WI38 (cell line): ENCODE results near the gene SDHC.
A peak's percentile ranks its signal among the peaks of the same experiment; 100 is the strongest.

Source experiments
- H3K4me3 ChIP-seq: 2 replicates; pipeline ENCODE4 v1.5.1; 2011; ENCODE audit warnings: low read depth, mild to moderate bottlenecking, control low read depth, low read length
- TF ChIP-seq, protein P1 (sequence below): IDR thresholded peaks from 2 replicates; pipeline ENCODE4 v1.5.1; 2012; ENCODE audit warnings: low read depth, mild to moderate bottlenecking, control low read depth, low read length

The SDHC gene, protein sequence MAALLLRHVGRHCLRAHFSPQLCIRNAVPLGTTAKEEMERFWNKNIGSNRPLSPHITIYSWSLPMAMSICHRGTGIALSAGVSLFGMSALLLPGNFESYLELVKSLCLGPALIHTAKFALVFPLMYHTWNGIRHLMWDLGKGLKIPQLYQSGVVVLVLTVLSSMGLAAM

DNA sequence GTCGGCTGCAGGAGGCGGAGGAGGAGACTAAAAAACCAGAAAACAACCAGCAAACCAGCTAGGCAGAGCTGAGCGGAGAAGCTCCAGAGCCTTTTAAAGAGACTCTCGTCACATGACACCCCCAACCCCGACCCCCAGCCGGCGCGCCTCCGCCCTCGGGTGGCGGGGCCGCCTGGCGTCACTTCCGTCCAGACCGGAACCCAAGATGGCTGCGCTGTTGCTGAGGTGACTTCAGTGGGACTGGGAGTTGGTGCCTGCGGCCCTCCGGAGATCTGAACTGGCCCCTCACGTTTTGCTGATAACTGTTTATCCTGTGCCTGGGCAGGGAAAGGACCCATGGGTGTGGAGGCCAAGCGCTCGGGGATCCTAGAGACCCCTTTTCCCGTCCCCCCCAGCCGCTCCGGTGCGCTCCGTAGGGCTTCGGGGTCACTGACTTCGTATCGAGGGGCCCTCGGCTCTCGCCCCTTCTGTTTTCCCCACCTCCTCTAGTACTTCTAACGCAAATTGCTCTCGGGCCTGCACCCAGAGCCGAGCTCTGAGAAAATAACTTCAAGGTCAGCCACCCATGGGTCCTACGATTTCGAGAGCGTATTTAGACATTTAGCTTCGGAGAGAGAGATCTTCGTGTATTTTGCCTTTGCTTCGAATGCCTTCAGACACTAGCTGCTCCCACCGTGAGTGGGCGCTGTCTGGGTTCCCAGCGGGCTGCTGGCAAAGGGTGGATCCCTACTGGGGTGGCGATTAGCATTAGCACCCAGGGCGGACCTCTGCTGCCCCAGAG, at the start of gene SDHC:
TSS of gene SDHC (plus strand) at position 181 of the 781 bp plus-strand sequence. CDS start at position 206, 25 bp downstream.
- H3K4me3 ChIP-seq = peak within 1 kb of the TSS; percentile 81
- TF ChIP-seq, protein P1, sequence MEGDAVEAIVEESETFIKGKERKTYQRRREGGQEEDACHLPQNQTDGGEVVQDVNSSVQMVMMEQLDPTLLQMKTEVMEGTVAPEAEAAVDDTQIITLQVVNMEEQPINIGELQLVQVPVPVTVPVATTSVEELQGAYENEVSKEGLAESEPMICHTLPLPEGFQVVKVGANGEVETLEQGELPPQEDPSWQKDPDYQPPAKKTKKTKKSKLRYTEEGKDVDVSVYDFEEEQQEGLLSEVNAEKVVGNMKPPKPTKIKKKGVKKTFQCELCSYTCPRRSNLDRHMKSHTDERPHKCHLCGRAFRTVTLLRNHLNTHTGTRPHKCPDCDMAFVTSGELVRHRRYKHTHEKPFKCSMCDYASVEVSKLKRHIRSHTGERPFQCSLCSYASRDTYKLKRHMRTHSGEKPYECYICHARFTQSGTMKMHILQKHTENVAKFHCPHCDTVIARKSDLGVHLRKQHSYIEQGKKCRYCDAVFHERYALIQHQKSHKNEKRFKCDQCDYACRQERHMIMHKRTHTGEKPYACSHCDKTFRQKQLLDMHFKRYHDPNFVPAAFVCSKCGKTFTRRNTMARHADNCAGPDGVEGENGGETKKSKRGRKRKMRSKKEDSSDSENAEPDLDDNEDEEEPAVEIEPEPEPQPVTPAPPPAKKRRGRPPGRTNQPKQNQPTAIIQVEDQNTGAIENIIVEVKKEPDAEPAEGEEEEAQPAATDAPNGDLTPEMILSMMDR = peak; percentile 42

DNA sequence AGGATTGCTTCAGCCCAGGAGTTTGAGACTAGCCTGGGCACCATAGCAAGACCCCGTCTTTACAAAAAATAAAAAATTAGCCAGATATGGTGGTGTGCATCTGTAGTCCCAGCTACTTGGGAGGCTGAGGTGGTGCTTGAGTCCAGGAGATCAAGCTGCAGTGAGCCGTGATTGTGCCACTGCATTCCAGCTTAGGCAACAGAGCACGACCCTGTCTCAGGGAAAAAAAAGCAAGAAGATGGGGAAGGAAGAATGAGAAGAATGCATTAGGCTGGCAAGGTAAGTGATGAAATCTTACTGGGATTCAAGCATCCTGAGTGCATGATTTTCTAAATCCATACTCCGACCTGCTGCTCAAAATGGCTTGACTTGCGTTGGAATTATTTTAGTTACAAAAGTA, 48.9 kb upstream of the SDHC start:
- TF ChIP-seq, protein P1 = no peak
- no peak overlapping the region for H3K4me3 ChIP-seq

DNA sequence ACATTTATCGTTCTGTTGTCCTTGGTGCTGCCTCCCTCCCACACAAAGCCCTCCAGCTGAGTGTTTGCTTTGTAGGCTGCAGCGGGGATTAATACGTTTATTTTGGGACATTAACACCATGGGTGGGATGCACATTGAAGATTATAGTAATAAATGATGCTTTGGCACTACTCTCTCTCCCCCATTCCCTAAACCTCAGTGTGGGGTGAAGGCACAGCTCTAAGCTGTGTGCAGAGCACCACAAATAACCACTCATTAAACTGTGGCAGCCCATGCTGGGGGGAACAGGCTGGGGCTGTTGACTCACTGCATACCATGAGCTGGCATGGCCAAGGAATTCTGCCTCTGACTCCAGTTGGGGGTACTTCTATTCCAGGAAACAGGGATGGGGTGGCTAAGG, 48.0 kb upstream of the SDHC start:
- TF ChIP-seq, protein P1 = no peak

DNA sequence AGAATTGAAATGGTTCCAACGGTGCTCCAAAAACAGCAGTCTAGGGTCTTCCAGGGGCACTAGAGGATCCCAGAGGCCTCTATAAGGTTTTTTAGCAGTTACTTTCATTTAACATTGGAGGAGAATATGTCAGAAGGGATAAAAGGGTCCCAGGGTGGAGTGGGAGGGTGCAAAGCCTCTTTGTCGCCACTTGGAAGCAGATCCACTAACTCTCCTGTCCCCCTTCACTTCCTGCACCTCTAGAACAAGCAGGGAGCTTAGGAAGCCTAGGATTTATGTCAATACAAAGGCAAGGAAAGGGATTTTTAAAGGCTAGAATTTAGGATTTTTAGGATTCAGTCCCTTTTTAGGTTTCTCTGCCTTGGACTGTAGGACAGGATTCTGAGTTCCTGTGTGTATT, 47.3 kb upstream of the SDHC start:
- no peak overlapping the region for H3K4me3 ChIP-seq
- TF ChIP-seq, protein P1 = no peak

More for the DNA sequence above, 48.0 kb upstream of the SDHC start:
- H3K4me3 ChIP-seq = no peak overlapping the region

DNA sequence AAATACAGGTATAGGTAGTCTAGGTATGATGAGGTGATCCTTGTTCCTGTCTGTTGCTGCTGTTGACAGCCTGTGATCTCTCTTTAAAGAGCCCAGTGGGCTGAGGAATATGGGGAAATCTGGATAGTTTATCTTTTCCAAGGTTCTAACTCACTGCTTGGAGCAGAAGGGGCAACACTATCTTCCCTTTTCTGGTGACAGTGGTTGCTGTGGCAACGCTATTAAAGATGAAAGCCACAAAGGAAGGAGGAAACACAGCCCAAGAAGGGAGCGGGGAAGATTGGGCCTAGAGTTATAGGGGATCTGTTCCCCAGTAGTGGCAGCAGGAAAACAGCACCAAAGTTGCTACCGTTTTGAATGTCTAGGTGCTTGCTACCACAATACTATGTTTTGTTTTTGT, 46.9 kb upstream of the SDHC start:
- TF ChIP-seq, protein P1 = no peak
- H3K4me3 ChIP-seq = no peak overlapping the region

DNA sequence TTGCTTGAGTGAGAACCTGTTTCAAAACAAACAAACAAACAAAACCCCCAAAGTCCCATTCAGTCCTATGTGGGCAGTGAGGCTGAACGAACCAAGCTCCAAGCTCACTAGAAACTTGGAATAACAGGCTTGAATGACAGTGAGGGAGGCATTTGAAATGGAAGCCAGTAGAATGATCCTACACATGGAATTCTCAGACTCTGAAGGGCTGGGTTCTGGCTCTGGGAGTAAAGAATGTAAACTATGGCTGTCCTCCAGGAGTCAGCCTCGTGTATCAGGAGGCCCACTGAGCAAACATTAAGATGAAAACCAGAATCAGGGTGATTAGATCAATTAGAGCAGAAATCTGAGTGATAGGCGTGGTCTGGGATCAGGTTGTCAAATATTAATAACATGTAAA, 40.8 kb upstream of the SDHC start:
- TF ChIP-seq, protein P1 = no peak
- no peak overlapping the region for H3K4me3 ChIP-seq

DNA sequence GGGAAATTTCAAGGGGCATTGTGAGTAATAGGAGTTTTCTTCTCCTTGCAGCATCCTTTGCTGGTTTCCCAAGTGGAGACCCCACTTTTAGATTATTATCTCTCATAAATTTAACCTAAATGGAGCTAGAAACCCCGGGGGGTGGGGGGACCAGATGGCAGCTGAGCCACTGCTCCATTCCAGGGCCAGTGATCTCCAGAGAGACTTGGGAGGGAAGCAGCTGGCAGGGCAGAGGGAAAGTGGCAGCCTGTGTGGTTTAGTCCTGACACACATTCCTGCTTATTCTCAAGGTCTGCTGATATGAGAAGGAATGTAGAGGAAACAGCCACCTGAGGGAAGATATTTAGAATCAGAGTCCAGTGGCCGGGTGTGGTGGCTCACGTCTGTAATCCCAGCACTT, 39.3 kb upstream of the SDHC start:
- TF ChIP-seq, protein P1 = no peak
- no peak overlapping the region for H3K4me3 ChIP-seq
